HG03354 (cell line): ENCODE measurements around the gene KTN1.

Experiments
- ATAC-seq: cut with Tn5 transposase; IDR thresholded peaks from one replicate; pipeline ENCODE4 v1.9.1; 2021; ENCODE audit warnings: mild to moderate bottlenecking; ENCODE audit not compliant: unreplicated experiment, poor library complexity, severe bottlenecking

KTN1 gene

DNA sequence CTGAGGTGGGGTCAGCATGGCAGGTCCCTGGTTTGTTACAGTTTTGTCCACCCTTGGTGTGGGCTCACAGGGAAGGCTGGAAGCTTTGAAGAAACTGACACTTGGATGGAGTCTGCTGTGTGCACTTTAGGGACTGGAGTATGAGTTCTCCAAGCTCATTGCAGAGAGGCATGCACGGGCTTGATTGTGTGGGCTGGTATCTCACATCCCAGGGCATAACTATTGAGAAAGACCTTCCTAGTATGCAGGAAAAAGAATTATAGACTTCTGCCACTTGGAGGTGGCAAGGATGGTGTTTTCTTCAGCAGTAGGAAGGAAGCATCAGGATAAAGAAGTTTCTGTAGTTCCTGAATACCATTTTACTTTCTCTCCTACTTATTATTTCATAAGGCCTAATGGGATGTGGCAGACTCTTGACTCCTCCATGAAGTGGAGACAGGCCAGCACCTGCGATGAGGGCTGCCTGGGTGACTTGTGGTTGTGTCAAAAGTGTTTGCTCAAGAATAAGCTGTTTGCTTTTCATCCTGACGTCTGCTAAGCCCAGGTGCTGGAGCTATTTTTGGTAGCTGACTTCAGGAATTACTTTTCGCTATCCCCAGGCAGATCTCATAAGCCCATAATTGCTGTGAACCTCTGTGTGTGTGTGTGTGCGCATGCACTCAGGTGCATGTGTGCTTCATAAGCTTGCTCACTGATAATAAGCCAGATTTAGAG, 125.8 kb downstream of the KTN1 start:
- no peak for ATAC-seq

DNA sequence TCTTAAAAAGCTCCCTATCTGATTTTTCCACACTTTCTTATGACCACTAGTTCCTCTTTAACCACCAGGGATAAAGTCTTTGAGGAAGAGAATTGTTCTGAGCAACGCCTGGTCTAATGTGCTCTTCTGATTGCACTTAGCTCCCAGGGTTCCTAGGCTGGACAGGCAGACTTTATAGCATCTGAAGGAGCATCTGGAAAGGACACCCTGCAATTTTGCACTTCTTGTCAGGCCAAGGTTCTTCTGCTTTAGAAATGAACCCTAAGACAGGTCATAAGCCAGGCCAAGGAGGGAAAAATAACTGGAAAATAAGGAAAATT, 126.3 kb downstream of the KTN1 start:
- no peak for ATAC-seq

DNA sequence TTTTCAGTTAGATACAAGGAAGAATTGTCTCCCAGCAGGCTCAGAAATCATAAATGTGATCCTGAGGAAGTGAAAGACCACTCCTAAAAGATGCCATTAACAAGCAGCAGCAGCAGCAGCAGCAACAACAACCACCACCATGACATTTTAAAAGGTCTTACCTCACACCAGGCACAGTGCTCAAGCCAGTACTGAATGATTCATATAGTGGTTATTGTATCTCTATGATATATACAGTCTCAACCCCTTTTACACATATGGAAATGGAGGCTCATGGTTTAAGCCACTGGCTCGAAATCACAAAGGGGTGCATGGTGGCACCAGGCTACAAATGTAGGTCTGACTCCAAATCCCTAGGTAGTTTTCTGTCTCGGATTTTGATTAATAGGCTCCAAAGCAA, 126.9 kb downstream of the KTN1 start:
- ATAC-seq = no peak

DNA sequence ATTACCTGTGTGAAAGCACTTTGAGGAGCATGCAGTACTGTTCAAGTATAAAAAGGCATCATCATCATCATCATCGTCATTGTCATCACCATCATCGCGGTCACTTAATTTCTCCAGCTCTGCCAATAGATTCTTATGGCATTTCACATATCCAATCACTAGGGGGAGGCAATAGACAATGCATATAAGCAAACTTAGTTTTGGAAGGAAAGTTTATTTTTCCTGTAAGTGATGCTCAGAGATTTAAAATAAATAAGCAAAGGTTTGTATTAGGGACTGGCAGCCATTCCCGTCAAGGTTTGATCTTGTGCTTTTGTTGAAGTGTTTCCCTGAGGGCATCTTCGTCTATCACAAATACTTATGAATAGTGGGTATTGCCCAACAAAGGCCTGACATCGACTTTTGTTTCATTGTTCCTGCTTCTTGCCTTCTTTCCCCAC, 127.4 kb downstream of the KTN1 start:
- ATAC-seq = no peak

DNA sequence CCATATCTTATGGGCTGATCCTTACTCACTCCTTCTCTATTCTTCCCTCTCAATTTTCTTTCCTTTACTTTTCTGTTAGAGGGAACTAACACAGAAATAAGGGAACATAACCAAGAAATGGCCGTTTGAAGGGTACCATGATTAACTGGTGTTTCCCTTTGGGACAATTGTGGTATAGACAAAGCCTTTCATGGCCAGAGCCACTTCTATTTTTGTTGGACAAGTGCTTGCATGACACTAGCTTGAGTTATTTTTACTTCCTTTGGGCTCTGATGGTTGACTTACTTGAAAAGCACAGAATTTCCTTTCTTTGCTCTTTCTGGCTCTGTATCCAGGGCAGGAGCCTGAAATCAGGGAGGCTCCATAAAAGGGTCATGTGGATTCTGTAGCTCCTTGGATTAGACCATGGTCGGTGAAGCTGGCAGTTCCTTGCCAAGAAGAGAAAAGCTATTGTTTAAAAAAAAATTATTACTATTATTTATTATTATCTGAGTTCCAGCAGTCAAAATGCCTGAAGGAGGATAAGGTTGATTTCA, 130.6 kb downstream of the KTN1 start:
- no peak for ATAC-seq

DNA sequence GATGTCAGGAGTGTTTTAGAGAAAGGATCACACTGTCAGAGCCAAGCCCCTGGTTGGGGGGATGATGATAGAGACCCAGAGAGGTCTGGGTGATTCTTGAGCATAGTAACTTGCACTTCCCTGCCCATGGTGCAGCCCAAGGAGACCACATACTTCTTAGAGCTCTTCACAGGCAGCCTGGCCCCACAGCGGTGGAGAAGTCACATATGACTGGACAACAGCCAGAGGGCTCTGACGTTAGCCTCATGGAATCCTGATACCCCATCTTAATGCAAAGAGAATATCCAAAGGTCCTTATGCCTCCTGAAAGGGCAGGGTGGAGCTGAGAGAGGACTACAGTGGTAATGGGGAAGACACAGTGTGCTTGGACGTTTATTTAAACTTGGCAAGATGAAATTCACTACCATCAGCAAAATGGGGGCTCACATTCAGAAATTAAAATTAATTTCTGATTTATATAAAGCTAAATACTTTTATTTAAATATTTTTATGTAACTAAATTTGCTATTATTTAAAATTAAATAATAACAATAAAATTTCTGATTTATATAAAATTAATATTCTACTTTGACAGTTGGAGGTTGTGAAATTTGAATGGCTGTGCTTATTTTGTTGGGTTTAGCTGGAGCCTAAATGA, 131.3 kb downstream of the KTN1 start:
- no peak for ATAC-seq

DNA sequence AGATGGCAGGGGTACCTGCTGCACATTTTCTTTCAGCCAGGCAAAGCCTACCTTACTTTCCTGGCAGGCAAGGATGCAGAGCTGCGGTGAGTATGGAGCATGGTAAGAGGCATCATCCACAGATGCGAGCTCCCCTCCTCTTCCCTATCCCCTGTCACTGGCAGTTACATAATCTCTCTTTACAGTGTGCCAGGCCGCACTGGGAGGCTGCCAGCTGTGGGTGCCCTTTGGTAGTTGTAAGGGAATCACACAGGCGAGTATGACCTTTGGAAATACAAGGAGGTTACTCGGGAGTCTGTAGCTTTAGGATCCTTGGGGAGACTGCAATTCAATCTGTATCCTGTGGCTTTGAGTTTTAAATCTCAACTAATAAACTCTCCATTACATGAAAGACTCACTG, 132.5 kb downstream of the KTN1 start:
- ATAC-seq = no peak

DNA sequence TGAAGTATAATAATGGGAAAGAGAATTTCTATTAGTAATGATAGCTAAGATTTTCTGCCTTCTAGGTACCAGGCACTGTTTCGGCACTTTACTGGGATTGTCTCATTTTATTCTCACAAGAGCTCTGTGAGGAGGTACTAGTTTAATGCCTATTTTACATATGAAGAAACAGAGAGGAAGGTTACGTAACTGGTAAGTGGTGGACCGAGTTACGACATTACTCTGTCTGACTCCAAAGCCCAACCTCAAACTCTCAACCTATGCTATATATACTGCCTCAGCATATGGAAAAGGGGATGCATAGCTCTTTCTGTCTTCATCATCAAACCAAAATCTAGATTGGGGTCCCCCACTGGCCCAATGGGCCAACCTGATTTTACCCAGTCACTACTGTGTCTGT, 133.5 kb downstream of the KTN1 start:
- no peak for ATAC-seq

DNA sequence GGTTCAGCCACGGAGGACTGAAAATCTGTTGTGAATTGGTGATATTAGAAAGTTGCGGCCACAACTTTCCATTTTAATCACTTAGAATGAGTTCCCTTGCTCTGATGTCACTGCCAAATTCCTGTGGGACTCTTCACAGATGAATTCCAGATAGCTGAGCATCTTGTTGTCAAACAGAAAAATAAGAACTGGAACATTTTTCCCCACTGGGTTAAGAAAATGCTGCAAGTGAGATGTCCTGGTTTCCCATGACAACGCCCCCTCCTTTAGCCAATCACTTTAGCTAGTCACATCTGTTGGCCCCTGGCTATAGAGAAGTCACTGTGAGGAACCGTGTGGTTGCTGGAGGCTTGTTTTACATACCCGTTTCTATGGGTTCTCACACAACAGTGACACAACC, 135.9 kb downstream of the KTN1 start:
- peak; percentile 68 for ATAC-seq

DNA sequence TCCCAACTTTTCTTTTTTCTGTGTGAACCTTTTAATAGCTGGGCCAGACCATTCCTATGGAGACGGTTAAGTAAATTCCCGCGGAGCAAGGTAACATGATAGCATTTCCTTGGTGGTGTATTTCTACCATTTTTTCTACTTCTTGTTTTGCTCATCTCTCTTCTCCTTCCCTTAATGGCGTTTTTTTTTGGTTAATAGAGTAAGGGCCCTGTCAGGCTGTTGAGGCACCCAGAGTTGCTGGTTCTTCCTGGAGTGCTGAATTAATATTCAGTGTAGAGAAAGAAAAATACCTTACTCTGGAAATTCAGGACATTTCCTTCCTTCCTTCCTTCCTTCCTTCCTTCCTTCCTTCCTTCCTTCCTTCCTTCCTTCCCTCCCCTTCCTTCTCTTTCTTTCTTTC, 137.6 kb downstream of the KTN1 start:
- ATAC-seq = no peak

DNA sequence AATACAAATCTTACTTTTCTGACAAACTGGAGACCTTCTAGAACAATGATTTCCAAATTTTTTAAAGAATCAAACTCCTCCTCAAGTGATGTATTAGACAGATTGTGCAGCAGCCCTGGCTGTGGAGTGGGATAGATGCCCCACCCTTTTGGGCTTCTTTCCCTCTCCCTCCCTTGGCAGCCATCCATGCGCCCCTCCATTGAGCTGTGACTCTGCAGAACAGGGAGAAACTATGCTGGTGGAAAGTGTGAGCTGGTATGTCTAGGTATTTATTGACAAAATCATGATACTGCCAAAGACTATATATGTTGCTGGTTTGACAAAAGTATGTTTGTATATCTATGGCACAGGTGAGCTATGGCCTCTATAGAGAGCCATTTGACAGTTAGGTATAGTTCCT, 138.5 kb downstream of the KTN1 start:
- ATAC-seq = no peak

DNA sequence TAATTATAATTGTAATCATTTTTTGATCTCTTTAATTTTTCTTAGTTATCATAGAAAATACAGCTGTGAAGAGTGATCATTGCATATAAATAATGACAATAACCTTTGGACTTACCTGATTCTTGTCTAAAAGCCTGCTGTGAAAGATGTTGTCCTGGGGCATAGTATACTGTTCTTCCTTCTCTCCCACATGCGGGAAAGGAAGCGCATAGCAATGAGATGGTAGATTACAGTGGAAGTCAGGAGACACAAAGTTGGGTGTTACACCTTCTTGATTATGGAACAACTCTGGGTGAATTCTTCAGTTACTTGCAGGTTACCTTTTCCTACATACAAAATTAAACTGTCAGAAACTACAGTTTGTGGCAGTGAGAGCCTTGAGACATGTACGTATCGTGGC, 140.8 kb downstream of the KTN1 start:
- no peak for ATAC-seq

DNA sequence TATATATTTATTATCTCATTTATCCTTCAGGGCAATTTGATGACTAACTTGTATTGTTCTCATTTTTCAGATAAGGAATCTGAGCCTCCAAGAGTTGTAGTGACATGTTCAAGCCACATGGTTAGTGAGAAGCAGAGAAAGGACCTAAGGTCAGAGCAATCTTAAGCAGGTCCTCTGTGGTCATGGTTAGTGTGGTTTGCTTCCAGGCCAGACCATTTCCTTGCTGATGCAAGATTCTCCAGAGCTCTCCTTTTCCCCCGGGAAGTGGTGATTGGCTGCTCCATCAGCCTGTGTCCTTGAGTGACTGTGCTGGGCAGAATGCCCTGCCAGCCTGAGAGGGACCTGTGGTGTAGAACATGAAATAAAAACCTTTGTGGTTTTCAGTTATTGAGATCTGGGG, 141.3 kb downstream of the KTN1 start:
- no peak for ATAC-seq

DNA sequence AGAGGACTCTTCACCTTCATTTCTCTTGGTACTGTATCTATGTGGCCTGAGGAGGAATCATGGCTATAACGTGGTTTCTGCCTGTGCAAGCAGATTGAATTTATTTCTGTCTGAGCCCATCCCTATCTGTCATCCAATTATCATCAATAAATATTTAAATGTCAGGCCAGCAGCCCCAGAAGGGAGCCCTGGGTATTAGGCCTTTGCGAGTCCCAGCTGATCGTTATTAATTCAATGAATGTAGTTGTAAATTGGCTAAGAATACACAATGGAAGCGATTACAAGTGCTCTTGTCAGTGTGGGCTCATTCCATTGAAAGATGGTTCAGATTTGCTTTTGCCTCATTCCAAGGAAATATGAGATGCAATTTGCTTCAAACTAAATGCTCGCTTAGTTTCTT, 142.0 kb downstream of the KTN1 start:
- ATAC-seq = no peak

DNA sequence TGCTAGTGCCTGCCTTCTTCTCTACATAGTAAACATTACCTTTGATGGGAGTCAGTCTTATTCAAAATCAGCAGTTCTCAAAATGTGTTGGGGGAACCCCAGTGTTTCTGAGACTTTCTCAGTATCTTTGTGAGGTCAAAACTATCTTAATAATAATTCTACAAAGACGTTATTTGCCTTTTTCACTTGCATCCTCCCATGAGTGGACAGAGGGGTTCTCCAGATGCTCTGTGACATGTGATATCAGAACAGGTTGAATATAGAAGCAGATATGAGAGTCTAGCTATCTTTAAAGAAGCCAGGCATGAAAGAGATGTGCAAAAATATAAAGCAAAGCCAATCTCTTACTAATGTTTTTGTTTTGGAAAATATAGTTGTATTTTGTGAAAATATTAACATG, 144.7 kb downstream of the KTN1 start:
- no peak for ATAC-seq

DNA sequence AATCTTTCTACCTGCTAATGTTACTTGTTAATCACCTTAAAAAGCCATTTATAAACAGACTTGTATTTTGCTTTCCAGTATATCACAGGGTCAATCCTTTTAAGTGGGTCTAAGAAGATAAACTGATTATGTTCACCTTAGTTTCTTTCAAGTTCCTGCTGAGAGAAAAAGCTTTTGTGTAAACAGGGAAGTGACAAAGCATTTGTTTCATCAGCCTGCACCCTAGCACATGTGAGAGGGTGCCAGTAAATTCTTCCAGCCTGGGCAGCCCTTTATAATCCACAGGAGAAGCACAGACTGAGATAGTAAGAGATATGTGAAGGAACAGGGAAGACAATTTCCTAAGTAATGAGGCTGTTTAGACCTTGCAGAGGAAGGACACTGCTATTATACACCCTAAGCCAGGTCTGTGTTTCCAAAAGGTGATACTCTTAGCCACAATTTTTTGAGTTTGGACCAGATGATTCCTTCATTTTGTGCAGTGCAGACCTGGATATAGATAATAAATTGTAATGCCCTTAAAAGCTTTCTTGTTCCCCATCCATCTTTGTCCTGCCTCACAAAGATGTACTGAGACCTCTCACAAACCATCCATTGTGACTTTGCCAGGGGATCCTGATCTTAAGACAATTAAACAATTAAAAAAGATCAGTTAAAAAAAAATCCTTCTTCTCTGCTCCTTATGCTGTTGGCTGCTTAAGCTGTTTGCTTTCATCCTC, 150.7 kb downstream of the KTN1 start:
- ATAC-seq = no peak

DNA sequence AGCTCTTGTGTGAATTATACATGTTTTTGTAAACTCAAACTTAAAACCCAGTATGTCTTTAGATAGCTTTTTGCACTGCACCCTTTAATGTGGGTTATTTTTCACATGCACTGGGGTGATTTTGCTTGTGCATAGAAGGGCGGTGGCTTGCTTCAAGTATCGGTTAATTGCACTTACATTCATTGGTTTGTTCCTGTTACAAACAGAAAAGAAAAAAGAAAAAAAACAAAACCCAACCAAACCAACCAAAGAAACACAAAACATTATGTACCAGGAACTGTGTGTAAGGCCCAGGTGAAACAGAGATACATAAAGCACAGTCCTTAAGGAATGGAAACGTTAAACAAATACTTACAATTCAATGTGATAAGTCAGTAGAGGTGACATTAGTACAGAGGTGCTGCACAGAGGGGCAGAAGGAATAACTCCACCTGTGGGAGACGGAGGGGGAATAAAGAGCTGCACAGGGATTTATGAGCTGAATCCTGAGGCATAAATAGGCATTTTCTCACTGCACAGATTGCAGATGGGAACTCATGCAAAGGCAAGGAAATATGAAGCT, 151.4 kb downstream of the KTN1 start:
- no peak for ATAC-seq

DNA sequence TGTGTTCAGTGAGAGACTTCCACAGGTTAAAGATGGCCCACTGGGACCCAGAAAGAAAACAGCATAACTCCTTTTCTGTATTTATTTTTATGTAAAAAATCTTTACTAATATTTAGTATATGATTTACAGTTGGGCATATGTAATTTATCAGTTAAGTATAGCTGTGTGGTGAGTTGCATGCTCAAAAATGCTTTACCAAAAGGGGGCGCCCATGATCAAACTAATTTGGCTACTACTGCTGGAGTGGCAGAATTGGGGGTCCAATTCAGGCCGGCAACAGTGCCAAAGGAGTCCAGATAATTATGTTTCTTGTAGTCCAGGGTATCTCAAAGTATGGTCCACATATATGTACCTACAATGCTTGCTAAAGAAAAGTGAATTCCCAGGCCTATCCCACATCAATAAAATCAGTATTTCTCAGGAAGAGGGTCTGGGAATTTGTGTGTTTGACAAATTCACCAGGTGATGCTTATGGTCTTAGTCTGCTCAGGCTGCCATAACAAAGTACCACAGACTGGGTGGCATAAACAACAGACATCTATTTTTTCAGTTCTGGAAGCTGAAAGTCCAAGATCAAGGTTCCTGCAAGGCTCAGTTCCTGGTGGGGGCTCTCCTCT, 152.0 kb downstream of the KTN1 start:
- ATAC-seq = no peak

DNA sequence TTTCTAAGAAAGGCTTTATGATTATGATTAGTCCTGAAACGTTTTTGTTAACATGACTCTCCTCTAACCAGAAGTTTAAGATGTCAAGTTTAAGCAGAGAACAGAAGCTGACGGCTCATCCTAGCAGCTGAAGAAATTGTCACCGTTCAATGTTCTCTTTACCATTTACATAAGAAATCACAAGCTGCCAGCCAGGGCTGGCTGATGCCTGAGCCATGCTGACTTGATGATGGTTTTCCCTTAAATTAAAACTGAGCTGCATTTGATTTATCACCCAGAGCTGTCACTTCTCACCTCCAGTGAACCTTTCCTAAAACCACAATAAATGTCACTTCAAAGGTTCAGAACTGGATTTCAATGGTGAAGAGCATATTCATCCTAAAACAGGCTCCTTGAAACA, 153.6 kb downstream of the KTN1 start:
- ATAC-seq = no peak
